ENCODE measurements around the gene EIF4B. TPM values are rescaled to one million over a fixed set of nuclear protein-coding genes. Genes with fewer than 3 reads are reported as not detected.

EIF4B gene
- polyA plus RNA-seq, 1 experiment: 645 TPM

GRCh38 chr12:53062011-53062961 is 56.0 kb downstream of the EIF4B start:
- POLR2A ChIA-PET: interaction anchor here (0.9 to 2.3 kb wide), 4 partner anchors 9 to 17 kb away, joined by 3 to 14 read pairs (median 8); partner anchors contain the start of gene SPRYD3
- peak overlapping the region; percentile 31 for H3K27ac ChIP-seq (ENCODE audit: low read depth, low read length)

GRCh38 chr12:53062977-53063707 is 56.9 kb downstream of the EIF4B start:
- no peak for TF ChIP-seq CTCF (IDR thresholded peaks at IDR 0.05; ENCODE audit: low read depth, low read length)
- CTCF ChIA-PET: interaction anchor here (0.9 to 3.8 kb wide), 3 partner anchors 9 to 96 kb away, joined by 3 to 43 read pairs (median 5); no protein-coding TSS in a partner anchor
- Histone ChIP-seq H3K4me3 (ENCODE audit: low read depth, low read length) (no peak overlapping the region), H3K9me3 (ENCODE audit: control insufficient read depth, insufficient read depth, low read length) (no peaks in the 10 kb centered on the region), H3K27me3 (ENCODE audit: control insufficient read depth, insufficient read depth, low read length) (no peaks in the 10 kb centered on the region), H3K27ac (ENCODE audit: low read depth, low read length) (peak overlapping the region; percentile 81)
- POLR2A ChIA-PET: interaction anchor here (1.0 to 3.3 kb wide), 3 partner anchors 16 to 35 kb away, joined by 5 to 48 read pairs (median 14); partner anchors contain the start of genes IGFBP6 and SPRYD3
- no peak for DNase-seq (ENCODE audit: low read depth, low spot score)

More at GRCh38 chr12:53062011-53062961, 56.0 kb downstream of the EIF4B start:
- H3K9me3 ChIP-seq (ENCODE audit: control insufficient read depth, insufficient read depth, low read length): no peaks in the 10 kb centered on the region
- H3K27me3 ChIP-seq (ENCODE audit: control insufficient read depth, insufficient read depth, low read length): no peaks in the 10 kb centered on the region
- DNase-seq (ENCODE audit: low read depth, low spot score): no peak
- no peak for TF ChIP-seq CTCF (IDR thresholded peaks at IDR 0.05; ENCODE audit: low read depth, low read length)
- no peak overlapping the region for H3K4me3 ChIP-seq (ENCODE audit: low read depth, low read length)
- CTCF ChIA-PET: interaction anchor here (0.7 to 1.1 kb wide), 4 partner anchors 9 to 136 kb away, joined by 3 to 4 read pairs (median 3); no protein-coding TSS in a partner anchor

GRCh38 chr12:53063708-53064612 is 57.7 kb downstream of the EIF4B start:
- POLR2A ChIA-PET: interaction anchor here (1.0 to 3.3 kb wide), 5 partner anchors 15 to 134 kb away, joined by 4 to 48 read pairs (median 7); partner anchors contain the start of genes IGFBP6 and SPRYD3
- peak overlapping the region; percentile 81 for H3K27ac ChIP-seq (ENCODE audit: low read depth, low read length)
- DNase-seq (ENCODE audit: low read depth, low spot score): no peak

More at GRCh38 chr12:53063708-53064612, 57.7 kb downstream of the EIF4B start:
- TF ChIP-seq CTCF (IDR thresholded peaks at IDR 0.05; ENCODE audit: low read depth, low read length): peak; percentile 15; the same call in 1 of the 2 replicates
- H3K27me3 ChIP-seq (ENCODE audit: control insufficient read depth, insufficient read depth, low read length): no peaks in the 10 kb centered on the region
- H3K9me3 ChIP-seq (ENCODE audit: control insufficient read depth, insufficient read depth, low read length): no peaks in the 10 kb centered on the region
- no peak overlapping the region for H3K4me3 ChIP-seq (ENCODE audit: low read depth, low read length)
- CTCF ChIA-PET: interaction anchor here (0.9 to 3.8 kb wide), 8 partner anchors 10 to 134 kb away, joined by 3 to 120 read pairs (median 26); partner anchors contain the start of genes IGFBP6, SOAT2 and SPRYD3
